ENCODE measurements around the gene KCNH2.

GRCh38 chr7:150978126-150978789 is at the start of gene KCNH2:
- TF ChIP-seq CTCF (conservative IDR thresholded peaks at IDR 0.05 in 1 of 2, IDR thresholded peaks at IDR 0.05 in 1 of 2; ENCODE audit: extremely low read depth in 1 of 2, insufficient read depth in 1 of 2, low read depth in 1 of 2, low read length in 2 of 2) (no peak), EZH2 (IDR thresholded peaks at IDR 0.05; ENCODE audit: borderline replicate concordance, low read length) (peak; percentile 98)
